GM19455 (cell line): ENCODE results near the gene SCFD2.
"Not testable (repeated sequence)": the region's sequence is repeated elsewhere in the genome, so short reads cannot be mapped to it uniquely, and the experiment has no call there.

Experiments used
- ATAC-seq: cut with Tn5 transposase; IDR thresholded peaks from one replicate; pipeline ENCODE4 v1.9.1; 2021; ENCODE audit not compliant: unreplicated experiment

SCFD2 gene

DNA sequence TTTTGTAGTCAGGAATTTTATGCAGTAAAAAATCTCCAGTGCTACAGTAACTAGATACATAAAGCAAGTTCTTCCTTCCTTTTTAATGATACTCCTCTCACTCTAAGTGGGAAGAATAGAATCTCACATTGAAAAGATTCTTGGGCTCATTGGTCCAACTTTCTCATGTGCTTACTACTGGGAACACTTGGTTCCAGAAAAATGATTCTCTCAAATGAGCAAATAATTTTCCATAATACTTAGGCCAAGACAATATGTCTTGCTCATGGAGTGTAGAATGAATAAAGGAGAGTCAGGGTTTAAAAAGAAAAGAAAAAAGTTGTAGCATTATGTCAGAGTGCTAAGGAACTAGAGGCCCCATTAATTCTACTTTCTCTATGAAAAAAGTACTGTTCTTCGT, 306.0 kb downstream of the SCFD2 start:
- no peak for ATAC-seq

- no peak for ATAC-seq
Observed at GRCh38 chr4:53059256-53059655, 306.6 kb downstream of the SCFD2 start.

- no peak for ATAC-seq
Observed at GRCh38 chr4:53057679-53058078, 308.2 kb downstream of the SCFD2 start.

DNA sequence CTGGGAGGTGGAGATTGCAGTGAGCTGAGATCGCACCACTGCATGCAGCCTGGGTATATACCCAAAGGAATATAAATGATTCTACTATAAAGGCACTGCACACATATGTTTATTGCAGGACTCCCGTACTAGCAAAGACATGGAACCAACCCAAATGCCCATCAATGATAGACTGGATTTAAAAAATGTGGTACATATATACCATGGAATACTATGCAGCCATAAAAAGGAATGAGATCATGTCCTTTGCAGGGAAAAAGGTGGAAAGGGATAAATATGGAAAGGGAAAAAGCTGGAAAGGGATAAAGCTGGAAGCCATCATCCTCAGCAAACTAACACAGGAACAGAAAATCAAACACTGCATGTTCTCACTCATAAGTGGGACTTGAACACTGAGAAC, 308.8 kb downstream of the SCFD2 start:
- ATAC-seq: not testable (repeated sequence)

DNA sequence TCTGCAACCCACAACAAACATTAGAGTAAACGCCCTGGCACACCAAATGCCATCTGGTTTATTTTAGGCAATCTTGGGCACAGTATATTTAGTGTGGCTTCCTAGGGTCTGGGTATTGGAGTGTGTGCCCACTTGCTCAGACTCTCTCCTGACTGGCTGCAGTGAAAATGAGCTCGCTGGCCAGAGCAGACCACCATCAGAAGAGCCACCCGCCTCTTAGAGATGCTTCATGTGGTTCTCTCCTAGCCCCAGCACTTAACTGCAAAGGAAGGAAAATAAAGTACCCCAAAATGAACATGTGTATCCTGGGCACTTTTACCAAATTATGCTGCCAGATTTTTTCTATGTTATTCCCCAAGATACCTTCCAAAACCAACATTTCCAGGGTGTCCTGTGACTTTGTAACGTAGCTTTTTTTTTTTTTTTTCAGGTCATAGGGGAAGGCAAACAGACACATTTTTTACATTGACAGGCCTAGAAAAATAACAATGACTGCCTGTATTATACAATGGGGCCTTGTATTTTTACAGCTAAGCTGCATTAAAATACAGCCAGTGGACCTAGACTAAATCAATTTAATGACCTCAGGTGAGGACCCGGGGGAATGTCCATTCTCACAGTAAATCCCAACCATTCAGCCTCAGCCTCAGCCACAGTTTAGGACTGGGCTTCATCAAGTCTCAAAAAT, 310.0 kb downstream of the SCFD2 start:
- no peak for ATAC-seq

DNA sequence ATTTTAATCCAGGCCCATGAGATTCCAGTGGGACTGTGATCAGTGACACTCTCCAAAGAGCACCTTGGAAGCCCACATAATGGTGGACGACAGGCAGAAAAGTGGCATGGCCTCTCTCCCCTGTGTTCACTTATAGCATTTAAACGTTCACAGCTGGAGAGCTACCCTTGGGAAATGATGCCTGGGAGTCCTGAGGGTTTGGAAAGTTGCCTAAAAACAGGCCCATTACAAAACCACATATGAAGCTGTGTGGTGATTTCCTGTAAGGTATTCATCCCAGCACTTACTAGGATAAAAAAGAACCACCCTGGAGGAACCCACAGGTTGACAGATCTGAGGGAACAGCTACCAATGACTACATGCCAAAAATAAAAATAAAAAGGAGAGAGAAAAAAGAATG, 310.6 kb downstream of the SCFD2 start:
- ATAC-seq: no peak

- no peak for ATAC-seq
Observed at GRCh38 chr4:53050361-53050774, 315.5 kb downstream of the SCFD2 start.

DNA sequence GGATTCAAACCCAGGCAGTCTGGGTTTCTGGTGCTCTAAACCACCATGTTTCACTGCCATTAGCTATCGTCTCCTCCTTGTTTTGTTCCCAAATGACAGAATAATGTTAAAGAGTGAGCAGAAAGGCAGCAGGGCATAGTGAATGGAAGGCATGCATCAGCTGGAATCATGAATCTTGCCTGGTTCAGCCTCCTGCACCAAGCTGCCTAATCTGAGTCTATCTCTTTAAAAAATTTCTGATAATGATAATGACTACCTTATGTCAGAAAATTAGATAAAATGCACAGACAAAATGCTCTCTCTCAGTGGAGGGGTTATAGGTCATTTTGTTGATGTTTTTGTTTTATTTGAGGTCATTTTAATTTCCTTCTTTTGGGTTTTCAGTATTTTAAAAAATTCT, 316.3 kb downstream of the SCFD2 start:
- no peak for ATAC-seq

DNA sequence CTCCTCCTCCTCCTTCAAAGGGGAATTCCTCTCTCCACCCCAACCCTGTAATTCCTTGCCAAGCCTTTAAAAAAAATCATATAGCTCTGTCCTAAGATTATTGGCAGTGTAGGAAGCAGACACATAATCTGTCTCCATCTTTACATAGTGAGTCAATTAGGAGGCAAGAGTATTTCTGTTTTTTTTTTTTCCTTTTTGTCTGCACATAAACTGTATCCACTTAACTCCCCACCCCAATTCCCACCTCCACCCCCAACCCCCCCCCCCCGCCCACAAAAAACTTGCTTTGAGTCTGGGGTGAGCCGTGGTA, 321.3 kb downstream of the SCFD2 start:
- ATAC-seq: no peak

DNA sequence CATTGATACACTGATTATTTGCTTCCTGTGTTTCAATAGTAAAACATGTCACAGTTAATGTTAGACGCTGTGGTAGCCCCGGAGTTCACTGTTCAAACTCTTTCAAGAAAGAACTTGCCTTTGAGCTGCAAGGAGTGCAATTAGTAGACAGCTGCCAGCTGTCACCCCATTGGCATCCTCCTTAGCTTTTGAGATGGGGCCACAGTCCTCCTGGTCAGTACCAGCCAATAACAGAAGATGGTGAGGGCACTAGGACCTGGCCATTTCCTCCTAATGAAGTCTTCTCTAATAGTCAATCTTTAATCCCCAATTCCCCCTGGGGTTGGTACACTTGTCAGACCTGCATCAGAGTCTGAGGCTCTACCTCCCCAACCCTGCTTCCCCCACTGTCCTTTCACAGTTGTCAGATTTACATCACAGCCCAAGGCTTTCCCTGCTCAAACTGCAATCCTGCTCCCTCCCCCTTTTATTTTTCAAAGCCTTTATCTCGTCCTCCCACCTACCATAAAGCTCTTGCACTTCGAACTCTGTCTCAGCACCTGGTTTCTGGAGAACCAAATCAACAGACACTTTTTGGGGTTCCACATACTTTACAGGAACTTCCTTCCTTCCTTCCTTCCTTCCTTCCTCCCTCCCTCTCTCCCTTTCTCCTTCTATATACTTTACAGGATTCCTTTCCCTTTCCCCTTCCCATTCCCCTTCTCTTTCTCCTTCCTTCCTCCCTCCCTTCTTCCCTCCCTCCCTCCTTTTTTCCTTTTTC, 321.8 kb downstream of the SCFD2 start:
- ATAC-seq: no peak

DNA sequence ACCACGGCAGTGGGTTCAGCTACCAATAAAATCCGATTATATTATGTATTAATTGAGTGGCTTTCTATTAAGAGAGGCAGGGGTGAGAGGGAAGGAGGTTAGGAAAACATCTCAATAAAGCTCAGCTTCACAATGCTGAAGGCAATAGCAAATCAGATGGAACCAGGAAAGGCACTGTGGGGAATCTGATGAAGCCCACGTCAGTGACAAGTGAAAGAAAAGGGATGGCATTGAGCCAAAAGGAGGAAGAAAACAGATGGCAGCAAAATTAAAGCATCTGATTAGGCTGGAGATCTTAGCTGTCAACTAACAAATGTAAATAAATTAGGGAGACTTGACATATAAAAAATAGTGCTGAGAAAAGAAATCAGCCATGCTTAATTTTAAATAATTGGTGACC, 322.8 kb downstream of the SCFD2 start:
- ATAC-seq: no peak

DNA sequence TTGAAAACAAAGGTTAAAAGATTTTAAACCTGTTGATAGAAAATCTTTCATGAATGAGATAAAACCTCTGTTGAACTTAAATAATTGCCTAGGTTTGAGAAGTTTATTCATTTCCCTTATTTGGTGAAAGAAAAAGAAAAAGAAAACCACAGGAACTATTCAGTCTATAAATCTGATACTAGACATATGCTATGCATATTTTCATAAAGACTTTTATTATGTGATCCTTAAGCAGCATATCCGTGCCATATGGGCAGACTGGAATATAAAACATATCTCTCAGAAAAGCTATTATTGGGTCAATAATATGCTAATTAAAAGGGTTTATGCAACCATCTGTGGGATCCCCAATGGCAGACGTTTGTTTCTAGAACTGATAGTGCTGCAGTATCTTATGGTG, 325.0 kb downstream of the SCFD2 start:
- ATAC-seq: no peak

DNA sequence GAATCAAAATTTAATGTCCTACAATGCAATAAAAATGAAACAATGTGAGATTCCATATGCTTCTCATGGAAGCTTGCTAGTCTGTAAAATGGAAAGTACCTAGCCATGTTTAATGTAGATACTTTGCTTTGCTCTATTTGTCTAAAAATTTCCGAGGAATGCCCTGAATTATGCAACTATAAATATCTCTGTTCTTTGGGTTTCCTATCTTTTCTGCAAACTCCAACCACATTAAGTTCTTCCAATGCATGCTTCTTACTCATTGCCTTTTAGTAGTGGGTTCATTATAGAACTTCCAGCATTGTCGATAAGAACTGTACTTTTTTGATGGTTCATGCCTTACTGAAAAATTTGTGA, 325.4 kb downstream of the SCFD2 start:
- no peak for ATAC-seq

- ATAC-seq: no peak
Observed at GRCh38 chr4:53039741-53040458, 326.0 kb downstream of the SCFD2 start.

DNA sequence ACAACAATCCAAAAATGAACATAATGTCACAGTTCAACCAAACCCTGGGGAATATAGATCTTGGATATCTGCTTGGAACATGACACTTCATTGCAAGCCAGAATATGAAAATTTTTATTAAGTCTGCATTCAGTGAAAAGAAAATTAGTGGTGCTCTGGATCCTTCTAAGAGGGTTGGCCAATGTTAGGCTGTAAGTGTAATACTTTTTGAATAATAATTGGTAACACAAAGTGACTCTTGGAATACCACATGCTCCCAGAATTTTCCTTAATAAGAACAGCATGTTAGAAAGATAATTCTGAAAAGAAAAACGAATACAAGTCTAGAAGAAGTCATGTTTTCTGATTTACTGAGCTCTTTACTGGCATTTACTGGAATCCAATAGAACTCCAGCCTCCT, 328.0 kb downstream of the SCFD2 start:
- no peak for ATAC-seq

- not testable (repeated sequence) for ATAC-seq
Observed at GRCh38 chr4:53032908-53033307, 333.0 kb downstream of the SCFD2 start.

DNA sequence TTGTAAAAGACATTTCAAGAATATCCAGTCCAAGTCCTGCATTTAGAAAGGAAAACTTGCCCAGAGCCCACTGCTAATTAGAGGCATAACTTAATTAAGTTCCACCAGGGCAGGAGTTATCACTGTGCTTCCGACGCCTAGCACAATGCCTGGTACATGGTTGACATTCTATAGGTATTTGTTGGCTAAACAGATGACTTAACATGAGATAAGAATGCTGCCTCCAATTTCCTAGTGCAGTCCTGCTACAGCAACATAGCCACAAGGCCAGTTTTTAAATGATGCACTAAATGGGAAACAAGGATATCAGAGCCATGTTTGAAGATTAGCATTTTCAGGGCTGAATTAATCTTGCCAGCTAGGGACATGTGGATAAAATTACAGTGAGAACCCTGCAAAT, 339.6 kb downstream of the SCFD2 start:
- no peak for ATAC-seq

- no peak for ATAC-seq
Observed at GRCh38 chr4:53023677-53024299, 342.1 kb downstream of the SCFD2 start.

- no peak for ATAC-seq
Observed at GRCh38 chr4:53022513-53023100, 343.3 kb downstream of the SCFD2 start.

GRCh38 chr4:53021754-53022512, 343.9 kb downstream of the SCFD2 start:
- ATAC-seq: no peak
